ENCODE results near the gene ZNF460. TPM values are rescaled to one million over a fixed set of nuclear protein-coding genes. Genes with fewer than 3 reads are reported as not detected.

The ZNF460 gene
- total and polyA plus RNA-seq, 2 of the 8 experiments (the other 6 are each of a cell fraction or from before 2014, with no cell fraction given), result 9.3 to 57.9 TPM

- Histone ChIP-seq H3K9me3 (ENCODE audit: insufficient read depth in 2 of 2, low read depth in 1 of 2, low read length in 1 of 2) (no peaks in the 10 kb centered on the region), H3K4me2 (ENCODE audit: insufficient read depth in 1 of 2, low read depth in 2 of 2, low read length in 2 of 2) (peak overlapping the region; percentile 87 to 89), H3K36me3 (ENCODE audit: control insufficient read depth in 2 of 4, insufficient read depth in 4 of 4, low read length in 3 of 4) (peaks cover 4 to 8% (median 5%) of the 10 kb centered on the region in 4 experiments; a peak in 7 of 8 replicates), H3K27me3 (replicated peaks in 1 of 4; ENCODE audit: control insufficient read depth in 3 of 4, extremely low read depth in 1 of 4, insufficient read depth in 3 of 4, low read length in 3 of 4) (no peaks in the 10 kb centered on the region), H3K56ac (replicated peaks; ENCODE audit: insufficient read length, low read depth, low read length) (no peak overlapping the region), H2BK20ac (ENCODE audit: low read length) (no peak overlapping the region), H2BK15ac (ENCODE audit: low read length) (no peak overlapping the region), H3K79me2 (ENCODE audit: control insufficient read depth in 1 of 2, insufficient read depth in 2 of 2, low read length in 2 of 2) (peaks cover 4 to 30% of the 10 kb centered on the region in 2 experiments), H3K14ac (ENCODE audit: insufficient read length) (no peak overlapping the region), H3K79me1 (ENCODE audit: low read depth, low read length) (peaks cover 10% of the 10 kb centered on the region; the same call in 1 of the 2 replicates), H4K91ac (replicated peaks; ENCODE audit: insufficient read length, low read length) (peak overlapping the region; percentile 56), H2AK5ac (ENCODE audit: low read depth, low read length) (no peak overlapping the region), H3K9ac (replicated peaks in 1 of 4; ENCODE audit: extremely low read depth in 1 of 4, low read depth in 3 of 4, low read length in 3 of 4) (peak overlapping the region; percentile 84 to 92 (median 87)), H3K4me1 (replicated peaks in 1 of 4; ENCODE audit: control insufficient read depth in 3 of 4, insufficient read depth in 4 of 4, low read length in 3 of 4) (peaks cover 0 to 4% (median 2%) of the 10 kb centered on the region in 4 experiments; a peak in 2 of 7 replicates), H4K20me1 (replicated peaks in 1 of 2; ENCODE audit: control insufficient read depth in 1 of 2, insufficient read depth in 2 of 2, low read length in 2 of 2) (no peaks in the 10 kb centered on the region), H4K5ac (ENCODE audit: insufficient read length, low read depth, low read length) (peak overlapping the region; percentile 94), H3K4ac (replicated peaks; ENCODE audit: insufficient read length, low read depth, low read length) (no peak overlapping the region), H3K23ac (ENCODE audit: insufficient read length) (no peak overlapping the region), H2BK12ac (ENCODE audit: low read depth, low read length) (no peak overlapping the region), H2AFZ (ENCODE audit: low read length) (peak overlapping the region; percentile 93; the same call in 1 of the 2 replicates), H3K4me3 (ENCODE audit: extremely low read depth in 1 of 4, insufficient read depth in 2 of 4, low read depth in 3 of 4, low read length in 4 of 4) (peak overlapping the region; percentile 95 to 98 (median 96)), H3K18ac (ENCODE audit: extremely low read depth, low read length) (no peak overlapping the region; the same call in 1 of the 2 replicates), H3K23me2 (ENCODE audit: low read depth, low read length) (peaks cover 8% of the 10 kb centered on the region), H4K8ac (ENCODE audit: extremely low read depth, insufficient read depth, low read length) (peak overlapping the region; percentile 95), H2BK5ac (ENCODE audit: low read depth, low read length) (peak overlapping the region; percentile 61), H2BK120ac (replicated peaks; ENCODE audit: low read depth, low read length) (no peak overlapping the region), H3K27ac (ENCODE audit: low read depth, low read length) (peak overlapping the region; percentile 77; the same call in 1 of the 2 replicates)
- POLR2A ChIA-PET (ENCODE audit: partially characterized antibody), result interaction anchor here (0.6 to 2.2 kb wide), 14 partner anchors 9 to 94 kb away, joined by 3 to 11 read pairs (median 4); partner anchors contain the start of genes AURKC and ZNF264
- FAIRE-seq (no peak), DNase-seq (ENCODE audit: low read depth in 1 of 2, low spot score in 2 of 2) (no peak)
- TF ChIP-seq RFX5 (IDR thresholded peaks at IDR 0.05; ENCODE audit: borderline replicate concordance, low read depth, low read length), result no peak
- TF ChIP-seq ASH2L (IDR thresholded peaks at IDR 0.05; ENCODE audit: low read length), result no peak
- TF ChIP-seq SIRT6 (IDR thresholded peaks at IDR 0.05; ENCODE audit: low read length), result no peak
- no peak for TF ChIP-seq GTF2F1 (IDR thresholded peaks at IDR 0.05; ENCODE audit: borderline replicate concordance, low read depth, low read length)
- no peak for TF ChIP-seq CBX5 (IDR thresholded peaks at IDR 0.05; ENCODE audit: low read depth, low read length)
- TF ChIP-seq CREB1 (IDR thresholded peaks at IDR 0.05), result no peak
- TF ChIP-seq RNF2 (IDR thresholded peaks at IDR 0.05; ENCODE audit: borderline replicate concordance, low read depth, low read length, missing control alignments, poor library complexity, severe bottlenecking), result no peak
- TF ChIP-seq FOSL1 (IDR thresholded peaks at IDR 0.05; ENCODE audit: insufficient read depth, low read depth, low read length), result no peak
- no peak for TF ChIP-seq RXRA (IDR thresholded peaks at IDR 0.05; ENCODE audit: insufficient read depth, low read depth, low read length)
- 20% methylated on average over 12 of the region's 12 CpGs; no CpG with 5 or more reads in 1 of the 2 experiments for WGBS, 2 experiments (ENCODE audit: extremely low coverage in 1 of 2, insufficient coverage in 1 of 2, insufficient read length in 1 of 2, insufficient replicate concordance in 2 of 2, low coverage in 1 of 2, low lambda C conversion rate in 2 of 2, missing lambda C conversion rate in 1 of 2)
- CTCF ChIA-PET (ENCODE audit: partially characterized antibody), result interaction anchor here (0.7 to 0.9 kb wide), 2 partner anchors 8 to 36 kb away, joined by 3 to 5 read pairs; no protein-coding TSS in a partner anchor
Measured at GRCh38 chr19:57239982-57240310, 40.3 kb upstream of the ZNF460 start.
